BE2C (cell line): ENCODE data around the gene LRG1.
A peak's percentile ranks its signal among the peaks of the same experiment; 100 is the strongest.

Experiments used
- DNase-seq: peaks from one replicate; pipeline ENCODE4 v3.0.0-alpha.2; 2020
- H3K27me3 ChIP-seq: fragments of 250-450 bp; sonication (Bioruptor Pico); 2 replicates; pipeline ENCODE4 v1.5.1; 2020; ENCODE audit warnings: mild to moderate bottlenecking
- H3K36me3 ChIP-seq: fragments of 250-450 bp; sonication (Bioruptor Pico); 2 replicates; pipeline ENCODE4 v1.5.1; 2020; ENCODE audit warnings: mild to moderate bottlenecking
- H3K4me1 ChIP-seq: fragments of 250-450 bp; sonication (Bioruptor Pico); 2 replicates; pipeline ENCODE4 v1.5.1; 2020
- H3K4me3 ChIP-seq: 2 replicates; pipeline ENCODE4 v1.5.1; 2011; ENCODE audit warnings: low read depth, low read length
- H3K9me3 ChIP-seq: fragments of 250-450 bp; sonication (Bioruptor Pico); 2 replicates; pipeline ENCODE4 v1.5.1; 2020
- CTCF ChIP-seq: IDR thresholded peaks from 2 replicates; pipeline ENCODE4 v1.5.1; 2012; ENCODE audit warnings: mild to moderate bottlenecking, low read depth, low read length

The LRG1 gene

DNA sequence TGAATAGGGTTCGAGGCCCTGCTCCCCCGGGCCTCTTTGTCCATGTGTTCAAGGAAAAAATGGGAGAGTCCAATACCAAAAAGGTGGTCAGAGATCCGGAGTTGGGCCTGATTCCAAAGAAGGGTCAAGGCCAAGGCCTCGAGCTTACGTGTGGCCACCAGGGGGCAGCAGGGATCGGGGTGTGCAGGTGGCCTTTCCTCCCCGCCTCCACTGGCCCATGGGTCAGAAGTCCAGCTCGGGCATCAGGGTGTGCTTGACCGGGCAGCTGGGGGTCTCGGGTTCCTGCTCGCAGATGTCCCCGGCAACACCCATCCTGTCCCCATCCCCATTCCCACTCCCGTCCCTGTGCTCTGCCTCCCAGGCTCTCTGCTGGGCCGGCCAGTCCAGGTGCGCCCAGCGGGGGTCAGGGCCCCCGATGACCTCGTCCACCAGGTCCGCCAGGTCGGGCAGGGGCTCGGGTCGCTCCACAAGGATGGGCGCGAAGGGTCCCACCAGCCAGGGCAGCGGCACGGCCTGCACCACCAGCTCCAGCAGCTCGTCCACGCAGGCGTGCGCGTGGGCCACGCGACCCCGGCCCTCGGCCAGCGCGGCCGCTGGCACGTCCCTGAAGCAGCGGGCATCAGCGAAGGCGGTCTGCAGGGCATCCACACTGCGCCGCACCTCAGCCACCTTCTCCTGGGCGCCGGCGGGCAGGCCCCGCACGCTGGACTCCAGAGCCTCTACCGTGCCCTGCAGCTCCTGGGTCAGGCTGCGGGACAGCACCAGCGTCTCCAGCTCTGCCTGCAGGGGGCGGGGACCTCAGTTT, 16.3 kb downstream of the LRG1 start:
- Histone ChIP-seq H3K9me3 (no peaks in the 10 kb centered on the region; the same call in 1 of the 2 replicates), H3K4me1 (no peaks in the 10 kb centered on the region), H3K4me3 (no peak overlapping the region), H3K27me3 (no peaks in the 10 kb centered on the region), H3K36me3 (no peaks in the 10 kb centered on the region)
- DNase-seq = peak; percentile 66
- peak; percentile 81 for TF ChIP-seq CTCF

DNA sequence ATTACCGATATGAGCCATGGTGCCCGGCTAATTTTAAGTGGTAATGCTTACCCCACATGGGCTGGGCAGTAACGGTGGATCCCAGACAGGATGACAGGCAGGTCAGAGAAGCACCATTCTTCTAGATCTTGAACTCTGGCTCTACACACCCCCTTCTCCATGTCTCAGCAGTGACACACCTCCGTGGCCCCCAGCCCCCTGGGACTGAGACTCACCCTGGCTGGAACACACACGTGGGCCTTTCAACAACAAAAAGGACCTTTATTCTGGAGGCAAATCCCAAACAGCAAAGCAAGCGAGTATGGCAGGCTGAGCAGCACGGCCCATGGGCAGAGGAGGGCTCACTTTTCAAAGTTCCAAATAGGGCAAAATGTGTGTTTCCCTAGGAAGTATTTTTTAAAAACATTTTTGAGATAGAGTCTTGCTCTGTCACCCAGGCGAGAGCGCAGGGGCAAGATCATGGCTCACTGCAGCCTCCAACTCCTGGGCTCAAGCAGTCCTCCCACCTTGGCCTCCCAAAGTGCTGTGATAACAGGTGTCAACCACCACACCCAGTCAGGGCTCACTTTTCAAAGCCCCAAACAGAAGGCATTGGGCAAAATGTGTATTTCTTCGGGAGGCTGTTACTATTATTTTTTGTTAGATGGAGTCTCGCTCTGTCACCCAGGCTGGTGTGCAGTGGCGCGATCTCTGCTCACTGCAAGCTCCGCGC, 17.4 kb downstream of the LRG1 start:
- Histone ChIP-seq H3K4me3 (no peak overlapping the region), H3K36me3 (no peaks in the 10 kb centered on the region), H3K4me1 (no peaks in the 10 kb centered on the region), H3K27me3 (no peaks in the 10 kb centered on the region), H3K9me3 (no peaks in the 10 kb centered on the region; the same call in 1 of the 2 replicates)
- no peak for TF ChIP-seq CTCF
- no peak for DNase-seq

DNA sequence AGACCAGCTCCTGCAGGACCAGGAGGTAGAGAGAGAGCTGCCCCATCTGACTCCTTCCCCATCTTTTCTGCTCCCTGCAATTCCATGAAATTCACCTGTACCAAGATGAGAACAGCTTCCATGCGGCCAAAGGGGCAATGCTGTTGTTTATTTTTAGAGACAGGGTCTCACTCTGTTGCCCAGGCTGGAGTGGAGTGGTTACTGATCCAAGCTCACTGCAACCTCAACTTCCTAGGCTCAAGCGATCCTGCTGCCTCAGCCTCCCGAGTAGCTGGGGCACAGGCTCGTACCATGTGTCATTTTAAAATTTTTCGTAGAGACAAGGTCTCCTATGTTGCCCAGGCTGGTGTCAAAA, 18.0 kb downstream of the LRG1 start:
- H3K36me3 ChIP-seq = no peaks in the 10 kb centered on the region
- TF ChIP-seq CTCF = no peak
- no peak for DNase-seq

DNA sequence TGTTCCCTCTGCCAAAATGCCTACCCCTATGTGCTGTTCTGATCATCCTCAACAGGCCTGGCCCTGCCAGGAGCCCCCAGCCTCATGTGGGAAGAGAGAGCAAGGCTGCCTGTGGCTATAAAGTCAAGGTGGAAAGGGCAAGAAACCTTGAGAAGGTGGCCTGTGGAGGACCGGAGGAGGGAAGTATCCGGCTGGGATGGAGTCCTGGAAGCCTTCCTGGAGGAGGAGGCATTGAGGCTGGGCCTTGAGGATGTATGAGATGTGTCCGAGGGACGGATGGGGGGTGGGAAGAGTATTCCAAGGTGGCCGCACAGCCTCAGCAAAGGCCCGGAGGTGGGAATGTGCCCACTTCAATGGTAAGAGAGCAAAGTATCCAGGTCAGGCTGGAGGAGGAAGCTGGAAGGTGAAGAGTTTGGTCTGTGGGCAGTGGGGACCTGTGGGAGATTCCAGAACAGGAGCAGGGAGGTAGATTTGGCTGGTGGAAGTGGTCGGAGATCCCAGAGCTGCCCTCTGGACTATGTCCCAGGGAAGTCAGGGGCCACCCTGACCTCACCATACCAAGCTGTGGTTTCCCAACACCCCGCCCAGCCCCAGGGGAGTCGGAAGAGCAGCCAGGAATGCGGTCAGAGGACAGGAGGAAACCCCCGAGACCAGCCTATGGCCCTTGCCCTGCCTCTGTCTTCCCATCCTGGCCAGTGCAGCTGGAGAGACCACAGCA, 18.5 kb downstream of the LRG1 start:
- Histone ChIP-seq H3K36me3 (no peaks in the 10 kb centered on the region), H3K9me3 (no peaks in the 10 kb centered on the region; the same call in 1 of the 2 replicates), H3K4me1 (no peaks in the 10 kb centered on the region), H3K4me3 (no peak overlapping the region), H3K27me3 (no peaks in the 10 kb centered on the region)
- DNase-seq = no peak
- TF ChIP-seq CTCF = no peak

More for the DNA sequence above, 18.0 kb downstream of the LRG1 start:
- Histone ChIP-seq H3K4me1 (no peaks in the 10 kb centered on the region), H3K4me3 (no peak overlapping the region), H3K9me3 (no peaks in the 10 kb centered on the region; the same call in 1 of the 2 replicates), H3K27me3 (no peaks in the 10 kb centered on the region)

GRCh38 chr19:4519521-4520277, 20.1 kb downstream of the LRG1 start:
- Histone ChIP-seq H3K4me1 (no peaks in the 10 kb centered on the region), H3K27me3 (no peaks in the 10 kb centered on the region), H3K4me3 (no peak overlapping the region), H3K36me3 (no peaks in the 10 kb centered on the region), H3K9me3 (no peaks in the 10 kb centered on the region; the same call in 1 of the 2 replicates)
- DNase-seq = no peak
- TF ChIP-seq CTCF = no peak
